ENCODE measurements around the gene TSPEAR. TPM values are rescaled to one million over a fixed set of nuclear protein-coding genes. Genes with fewer than 3 reads are reported as not detected.
"Not testable (repeated sequence)": the region's sequence is repeated elsewhere in the genome, so short reads cannot be mapped to it uniquely, and the experiment has no call there.

TSPEAR gene
- total RNA-seq, 1 donor from 2014 or later: 0.15 TPM

DNA sequence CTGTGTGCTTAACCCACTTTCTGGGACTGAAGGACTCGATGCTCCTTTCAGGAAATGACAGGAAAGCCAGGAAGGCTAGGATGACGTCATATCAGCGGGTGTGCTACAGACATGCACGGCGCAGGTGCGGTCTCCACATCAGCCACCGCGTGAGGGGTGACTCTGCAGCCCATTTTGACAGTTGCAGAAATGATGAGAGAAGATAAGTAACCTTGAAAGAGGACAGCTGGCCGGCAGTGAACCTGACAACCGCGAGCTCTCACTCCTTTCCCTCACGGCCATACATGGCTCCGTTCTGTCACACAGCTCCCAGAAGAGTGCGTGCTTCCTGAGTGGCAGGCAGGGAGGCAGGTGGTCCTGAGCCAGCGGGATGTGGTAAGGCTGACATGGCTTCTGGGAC lies 129.3 kb downstream of the TSPEAR start:
- Mint-ChIP-seq H3K4me1 (ENCODE audit: low read depth) (peaks cover 9% of the 10 kb centered on the region), H3K27ac (ENCODE audit: unreplicated experiment) (no peak overlapping the region)
- TF ChIP-seq, protein P1, sequence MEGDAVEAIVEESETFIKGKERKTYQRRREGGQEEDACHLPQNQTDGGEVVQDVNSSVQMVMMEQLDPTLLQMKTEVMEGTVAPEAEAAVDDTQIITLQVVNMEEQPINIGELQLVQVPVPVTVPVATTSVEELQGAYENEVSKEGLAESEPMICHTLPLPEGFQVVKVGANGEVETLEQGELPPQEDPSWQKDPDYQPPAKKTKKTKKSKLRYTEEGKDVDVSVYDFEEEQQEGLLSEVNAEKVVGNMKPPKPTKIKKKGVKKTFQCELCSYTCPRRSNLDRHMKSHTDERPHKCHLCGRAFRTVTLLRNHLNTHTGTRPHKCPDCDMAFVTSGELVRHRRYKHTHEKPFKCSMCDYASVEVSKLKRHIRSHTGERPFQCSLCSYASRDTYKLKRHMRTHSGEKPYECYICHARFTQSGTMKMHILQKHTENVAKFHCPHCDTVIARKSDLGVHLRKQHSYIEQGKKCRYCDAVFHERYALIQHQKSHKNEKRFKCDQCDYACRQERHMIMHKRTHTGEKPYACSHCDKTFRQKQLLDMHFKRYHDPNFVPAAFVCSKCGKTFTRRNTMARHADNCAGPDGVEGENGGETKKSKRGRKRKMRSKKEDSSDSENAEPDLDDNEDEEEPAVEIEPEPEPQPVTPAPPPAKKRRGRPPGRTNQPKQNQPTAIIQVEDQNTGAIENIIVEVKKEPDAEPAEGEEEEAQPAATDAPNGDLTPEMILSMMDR (IDR thresholded peaks at IDR 0.05): no peak

DNA sequence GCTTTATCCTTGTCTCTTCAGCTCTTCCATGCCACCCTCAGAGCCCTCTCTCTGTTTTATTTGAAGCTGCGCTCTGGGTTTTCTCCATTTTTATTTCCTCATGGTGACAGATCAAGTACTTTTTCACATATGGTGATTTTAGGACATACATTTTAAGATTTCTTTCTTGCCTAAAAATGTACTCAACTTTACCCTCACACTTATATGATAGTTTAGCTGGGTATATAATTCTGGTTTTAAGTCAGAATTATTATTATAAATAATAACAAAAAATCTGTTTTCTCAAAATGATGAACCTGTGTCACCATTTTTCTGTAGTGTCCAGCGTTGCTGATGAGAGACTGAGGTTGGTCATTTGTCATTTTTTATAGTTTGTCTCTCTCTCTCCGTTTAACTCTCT lies 130.2 kb downstream of the TSPEAR start:
- Mint-ChIP-seq H3K27me3 (ENCODE audit: low read depth) (peaks cover 38% of the 10 kb centered on the region), H3K4me3 (ENCODE audit: unreplicated experiment) (no peak overlapping the region), H3K4me1 (ENCODE audit: low read depth) (peaks cover 9% of the 10 kb centered on the region), H3K27ac (ENCODE audit: unreplicated experiment) (no peak overlapping the region), H3K36me3 (ENCODE audit: low read depth) (peaks cover 9% of the 10 kb centered on the region), H3K9me3 (ENCODE audit: low read depth) (peaks cover 28% of the 10 kb centered on the region)
- TF ChIP-seq, protein P1 (IDR thresholded peaks at IDR 0.05): no peak
- DNase-seq (ENCODE audit: low spot score): no peak

More for the DNA sequence above, 129.3 kb downstream of the TSPEAR start:
- DNase-seq (ENCODE audit: low spot score): peak; percentile 26
- H3K36me3 Mint-ChIP-seq (ENCODE audit: low read depth): peaks cover 8% of the 10 kb centered on the region
- H3K4me3 Mint-ChIP-seq (ENCODE audit: unreplicated experiment): no peak overlapping the region
- H3K27me3 Mint-ChIP-seq (ENCODE audit: low read depth): peaks cover 47% of the 10 kb centered on the region
- peaks cover 27% of the 10 kb centered on the region for H3K9me3 Mint-ChIP-seq (ENCODE audit: low read depth)

DNA sequence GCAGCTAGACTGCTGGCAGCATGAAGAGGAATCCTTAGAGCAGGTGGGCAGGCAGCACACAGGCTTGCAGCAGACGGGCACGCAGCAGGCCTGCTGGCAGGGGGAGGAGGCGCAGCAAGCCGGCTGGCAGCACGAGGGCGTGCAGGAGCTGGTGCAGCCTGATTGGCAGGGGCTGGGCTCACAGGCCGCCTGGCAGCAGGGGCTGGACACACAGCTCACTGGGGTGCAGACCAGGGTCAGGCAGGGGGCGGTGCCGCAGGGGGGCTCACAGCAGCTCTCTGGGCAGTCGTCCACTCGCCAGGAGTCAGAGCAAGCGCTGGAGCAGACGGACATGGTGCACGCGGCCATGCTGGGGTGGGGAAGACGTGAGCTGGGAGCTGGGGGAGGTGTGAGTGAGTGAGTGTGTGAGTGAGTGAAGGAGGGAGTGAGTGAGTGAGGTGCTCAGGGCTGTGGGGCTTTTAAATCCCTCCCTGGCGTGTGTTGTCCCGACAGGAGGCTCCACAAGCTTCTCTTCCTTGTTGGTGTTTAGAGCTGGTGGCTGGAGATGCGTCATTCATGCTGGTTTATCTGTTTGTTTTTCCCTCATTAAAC lies 131.0 kb downstream of the TSPEAR start, which contains the start of gene KRTAP10-5:
TSS of gene KRTAP10-5 (minus strand) at position 374 of the 591 bp plus-strand sequence. CDS start at position 348, 26 bp downstream.
- peaks cover 34% of the 10 kb centered on the region for H3K27me3 Mint-ChIP-seq (ENCODE audit: low read depth)
- H3K4me1 Mint-ChIP-seq (ENCODE audit: low read depth); DNase-seq (ENCODE audit: low spot score); H3K36me3 Mint-ChIP-seq (ENCODE audit: low read depth); H3K27ac Mint-ChIP-seq (ENCODE audit: unreplicated experiment); H3K4me3 Mint-ChIP-seq (ENCODE audit: unreplicated experiment): not testable (repeated sequence)
- H3K9me3 Mint-ChIP-seq (ENCODE audit: low read depth): peaks cover 25% of the 10 kb centered on the region

DNA sequence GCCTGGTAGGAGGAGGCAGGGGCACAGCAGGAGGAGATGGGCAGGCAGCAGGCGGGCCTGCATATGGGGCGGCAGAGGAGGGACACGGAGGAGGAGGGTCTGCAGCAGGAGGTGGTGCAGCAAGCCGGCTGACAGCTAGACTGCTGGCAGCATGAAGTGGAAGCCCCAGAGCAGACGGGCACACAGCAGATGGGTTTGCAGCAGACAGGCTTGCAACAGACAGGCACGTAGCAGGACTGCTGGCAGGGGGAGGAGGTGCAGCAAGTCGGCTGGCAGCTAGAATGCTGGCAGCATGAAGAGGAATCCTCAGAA lies 131.6 kb downstream of the TSPEAR start:
- Mint-ChIP-seq H3K9me3 (ENCODE audit: low read depth) (peaks cover 25% of the 10 kb centered on the region), H3K36me3 (ENCODE audit: low read depth) (peaks cover 9% of the 10 kb centered on the region), H3K4me1 (ENCODE audit: low read depth) (peaks cover 9% of the 10 kb centered on the region), H3K27ac (ENCODE audit: unreplicated experiment) (no peak overlapping the region), H3K27me3 (ENCODE audit: low read depth) (peaks cover 31% of the 10 kb centered on the region), H3K4me3 (ENCODE audit: unreplicated experiment) (no peak overlapping the region)
- TF ChIP-seq, protein P1 (IDR thresholded peaks at IDR 0.05): no peak
- DNase-seq (ENCODE audit: low spot score): no peak

DNA sequence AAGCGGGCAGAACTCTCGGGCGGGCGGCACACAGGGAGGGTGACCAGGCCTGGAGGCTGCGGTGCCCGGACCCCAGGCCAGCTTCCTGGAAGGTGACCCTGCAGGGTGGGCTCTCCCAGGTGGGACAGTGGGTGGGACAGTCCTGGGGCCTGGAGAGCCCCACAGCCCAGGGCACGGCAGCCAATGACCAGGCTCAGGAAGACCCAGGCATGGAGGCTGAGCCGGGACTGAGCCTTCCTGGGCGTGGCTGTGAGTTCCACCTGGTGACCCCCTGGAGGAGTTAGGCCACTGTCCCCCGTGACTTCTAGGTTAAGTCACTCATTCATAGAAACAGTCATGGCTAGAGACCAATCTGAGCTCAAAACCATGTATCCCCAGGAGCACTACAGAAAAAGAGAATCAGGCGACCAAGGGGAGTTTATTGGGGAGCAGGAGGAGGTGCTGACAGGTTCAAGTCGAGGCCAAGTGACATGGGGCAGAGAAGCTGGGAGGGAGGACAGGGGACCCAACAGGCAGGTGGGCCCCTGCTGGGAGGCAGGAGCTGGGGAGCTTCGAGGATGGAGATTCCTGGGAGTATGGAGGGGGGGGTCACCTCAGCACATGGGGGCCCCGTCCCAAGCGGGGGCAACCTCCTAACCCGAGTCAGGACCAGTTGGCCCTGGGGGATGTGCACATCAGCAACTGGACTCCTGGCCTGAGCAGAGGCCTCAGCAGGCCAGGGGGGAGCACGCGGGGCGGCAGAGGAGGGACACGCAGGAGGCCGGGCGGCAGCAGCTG lies 132.1 kb downstream of the TSPEAR start:
- DNase-seq (ENCODE audit: low spot score): no peak
- TF ChIP-seq, protein P1 (IDR thresholded peaks at IDR 0.05): no peak
- Mint-ChIP-seq H3K4me3 (ENCODE audit: unreplicated experiment) (no peak overlapping the region), H3K27ac (ENCODE audit: unreplicated experiment) (no peak overlapping the region), H3K27me3 (ENCODE audit: low read depth) (peaks cover 33% of the 10 kb centered on the region), H3K36me3 (ENCODE audit: low read depth) (peaks cover 9% of the 10 kb centered on the region), H3K9me3 (ENCODE audit: low read depth) (peaks cover 25% of the 10 kb centered on the region), H3K4me1 (ENCODE audit: low read depth) (peaks cover 9% of the 10 kb centered on the region)

Data from chondrocyte (in vitro differentiated cells).